ENCODE data around the gene IFT25. TPM values are rescaled to one million over a fixed set of nuclear protein-coding genes. Genes with fewer than 3 reads are reported as not detected.

IFT25 gene
- total RNA-seq, 4 donors from 2014 or later = 9.9 to 19.2 (median 12.4) TPM

DNA sequence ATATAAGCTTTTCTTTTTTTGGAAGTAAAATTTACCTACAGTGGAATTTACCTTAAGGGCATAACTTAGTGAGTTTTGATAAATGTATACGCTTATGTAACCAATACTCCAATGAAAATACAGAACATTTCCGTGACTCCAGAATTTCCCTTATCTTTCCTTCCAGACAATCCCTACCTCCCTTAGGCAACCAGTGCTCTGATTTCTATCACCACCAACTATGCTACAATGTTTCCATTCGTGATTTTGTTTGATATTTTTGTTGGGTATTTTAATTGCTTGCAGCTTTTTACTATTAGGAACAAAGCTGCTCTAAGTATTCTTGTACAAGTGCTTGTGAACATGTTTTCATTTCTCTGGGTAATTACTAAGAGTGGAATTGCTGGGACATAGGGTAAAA, 14.6 kb downstream of the IFT25 start:
- DNase-seq (ENCODE audit: low spot score in 2 of 2) = no peak
- 67 to 72% methylated on average over 3 of the region's 3 CpGs for WGBS, 2 donors
- no peak for TF ChIP-seq POLR2A (IDR thresholded peaks at IDR 0.05)
- TF ChIP-seq, protein P1, sequence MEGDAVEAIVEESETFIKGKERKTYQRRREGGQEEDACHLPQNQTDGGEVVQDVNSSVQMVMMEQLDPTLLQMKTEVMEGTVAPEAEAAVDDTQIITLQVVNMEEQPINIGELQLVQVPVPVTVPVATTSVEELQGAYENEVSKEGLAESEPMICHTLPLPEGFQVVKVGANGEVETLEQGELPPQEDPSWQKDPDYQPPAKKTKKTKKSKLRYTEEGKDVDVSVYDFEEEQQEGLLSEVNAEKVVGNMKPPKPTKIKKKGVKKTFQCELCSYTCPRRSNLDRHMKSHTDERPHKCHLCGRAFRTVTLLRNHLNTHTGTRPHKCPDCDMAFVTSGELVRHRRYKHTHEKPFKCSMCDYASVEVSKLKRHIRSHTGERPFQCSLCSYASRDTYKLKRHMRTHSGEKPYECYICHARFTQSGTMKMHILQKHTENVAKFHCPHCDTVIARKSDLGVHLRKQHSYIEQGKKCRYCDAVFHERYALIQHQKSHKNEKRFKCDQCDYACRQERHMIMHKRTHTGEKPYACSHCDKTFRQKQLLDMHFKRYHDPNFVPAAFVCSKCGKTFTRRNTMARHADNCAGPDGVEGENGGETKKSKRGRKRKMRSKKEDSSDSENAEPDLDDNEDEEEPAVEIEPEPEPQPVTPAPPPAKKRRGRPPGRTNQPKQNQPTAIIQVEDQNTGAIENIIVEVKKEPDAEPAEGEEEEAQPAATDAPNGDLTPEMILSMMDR (IDR thresholded peaks at IDR 0.05) = no peak
- intact Hi-C loops (cut with DNase I; ENCODE audit: low total_unique reads) = no loop called here
- no peak overlapping the region for H3K4me3 ChIP-seq (ENCODE audit: low read depth, poor library complexity, severe bottlenecking)

DNA sequence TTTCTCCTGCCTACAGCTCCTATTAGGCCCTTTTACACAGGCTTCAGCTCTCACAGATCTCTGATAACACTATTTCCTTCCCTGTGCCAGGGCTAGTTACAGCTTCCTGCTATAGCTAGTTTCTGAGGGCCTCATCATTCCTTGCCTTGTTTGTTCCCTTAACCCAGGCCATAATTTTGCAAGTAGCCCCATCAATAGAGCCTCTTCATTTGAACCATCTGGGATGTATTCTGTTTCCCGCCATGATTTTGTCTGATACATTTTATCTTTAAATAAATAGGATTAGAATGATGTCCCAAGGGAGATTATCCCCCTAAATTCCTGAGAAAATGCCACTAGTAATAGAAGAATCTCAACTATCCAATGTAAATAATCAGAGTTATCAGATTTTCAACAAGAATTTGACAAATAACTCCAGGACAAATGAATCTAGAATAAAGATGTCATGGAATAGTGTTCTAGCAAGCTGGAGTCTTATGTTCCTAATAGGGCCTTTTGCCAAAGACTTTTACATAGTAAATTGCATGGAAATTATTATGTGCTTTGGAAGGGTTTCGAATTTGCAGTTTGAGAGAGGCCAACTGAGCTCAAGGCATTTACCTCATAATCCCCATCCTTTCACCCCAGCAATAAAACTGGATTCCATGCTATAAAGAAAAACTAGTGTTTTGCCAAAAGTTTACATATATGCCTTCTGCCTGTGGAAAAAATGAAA, 16.1 kb downstream of the IFT25 start:
- H3K4me3 ChIP-seq (ENCODE audit: low read depth, poor library complexity, severe bottlenecking) = no peak overlapping the region
- intact Hi-C loops (cut with DNase I; ENCODE audit: low total_unique reads) = no loop called here
- DNase-seq (ENCODE audit: low spot score in 2 of 2) = no peak
- WGBS, 2 donors = 79 to 81% methylated on average over 2 of the region's 2 CpGs
- TF ChIP-seq, protein P1 (IDR thresholded peaks at IDR 0.05) = no peak
- TF ChIP-seq POLR2A (IDR thresholded peaks at IDR 0.05) = no peak

DNA sequence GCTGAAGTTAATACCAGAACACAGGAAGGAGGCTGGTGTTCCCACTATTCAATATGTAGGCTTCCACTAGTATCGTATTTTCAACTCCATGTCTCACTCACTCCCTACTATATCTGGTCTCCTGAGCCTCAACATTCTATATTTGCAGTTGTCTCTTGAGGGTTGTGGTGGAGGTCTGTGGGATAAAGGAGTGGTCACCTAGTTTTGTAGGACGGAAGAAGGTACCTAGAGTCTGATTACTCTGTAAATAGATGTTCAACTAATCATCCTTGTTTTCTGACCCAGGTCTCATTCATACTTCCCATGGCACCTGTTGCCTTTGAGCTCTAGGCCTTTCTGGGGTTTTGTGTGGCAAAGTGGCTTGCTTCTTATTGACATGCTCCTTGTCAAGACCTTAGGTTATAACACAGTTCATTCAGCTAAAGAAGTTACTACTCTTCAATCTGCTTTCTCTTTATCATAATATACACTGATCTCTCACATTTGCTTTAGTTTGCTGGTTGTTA, 18.1 kb downstream of the IFT25 start:
- intact Hi-C loops (cut with DNase I; ENCODE audit: low total_unique reads) = no loop called here
- H3K4me3 ChIP-seq (ENCODE audit: low read depth, poor library complexity, severe bottlenecking) = no peak overlapping the region
- no peak for DNase-seq (ENCODE audit: low spot score in 2 of 2)
- WGBS, 2 donors = 97 to 100% methylated on average over 2 of the region's 2 CpGs
- TF ChIP-seq, protein P1 (IDR thresholded peaks at IDR 0.05) = no peak
- TF ChIP-seq POLR2A (IDR thresholded peaks at IDR 0.05) = no peak

DNA sequence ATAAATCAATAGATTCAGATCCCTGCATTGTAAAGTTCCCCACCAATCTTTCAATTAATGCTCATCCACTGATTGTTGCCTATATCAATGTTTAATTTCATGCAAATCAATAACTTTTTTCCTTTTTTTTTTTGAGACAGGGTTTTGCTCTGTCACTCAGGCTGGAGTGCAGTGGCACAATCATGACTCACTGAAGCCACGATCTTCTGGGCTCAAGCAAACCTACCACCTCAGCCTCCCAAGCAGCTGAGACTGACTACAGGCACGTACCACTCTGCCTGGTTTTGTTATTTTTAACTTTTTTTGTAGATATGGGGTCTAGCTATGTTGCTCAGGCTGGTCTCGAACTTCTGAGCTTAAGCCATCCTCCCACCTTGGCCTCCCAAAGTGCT, 25.8 kb downstream of the IFT25 start:
- DNase-seq (ENCODE audit: low spot score in 2 of 2) = no peak
- no peak overlapping the region for H3K4me3 ChIP-seq (ENCODE audit: low read depth, poor library complexity, severe bottlenecking)
- intact Hi-C loops (cut with DNase I; ENCODE audit: low total_unique reads) = no loop called here
- TF ChIP-seq, protein P1 (IDR thresholded peaks at IDR 0.05) = no peak
- TF ChIP-seq POLR2A (IDR thresholded peaks at IDR 0.05) = no peak
- WGBS, 2 donors = 82 to 85% methylated on average over 3 of the region's 3 CpGs

- intact Hi-C loops (cut with DNase I; ENCODE audit: low total_unique reads) = no loop called here
- TF ChIP-seq POLR2A (IDR thresholded peaks at IDR 0.05) = no peak
- TF ChIP-seq, protein P1 (IDR thresholded peaks at IDR 0.05) = no peak
- H3K4me3 ChIP-seq (ENCODE audit: low read depth, poor library complexity, severe bottlenecking) = no peak overlapping the region
- 85 to 91% methylated on average over 5 of the region's 5 CpGs for WGBS, 2 donors
- no peak for DNase-seq (ENCODE audit: low spot score in 2 of 2)
These were observed 27.2 kb downstream of the IFT25 start for GRCh38 chr1:53918343-53918742.
